ENCODE measurements around the gene SLC2A5.

DNA sequence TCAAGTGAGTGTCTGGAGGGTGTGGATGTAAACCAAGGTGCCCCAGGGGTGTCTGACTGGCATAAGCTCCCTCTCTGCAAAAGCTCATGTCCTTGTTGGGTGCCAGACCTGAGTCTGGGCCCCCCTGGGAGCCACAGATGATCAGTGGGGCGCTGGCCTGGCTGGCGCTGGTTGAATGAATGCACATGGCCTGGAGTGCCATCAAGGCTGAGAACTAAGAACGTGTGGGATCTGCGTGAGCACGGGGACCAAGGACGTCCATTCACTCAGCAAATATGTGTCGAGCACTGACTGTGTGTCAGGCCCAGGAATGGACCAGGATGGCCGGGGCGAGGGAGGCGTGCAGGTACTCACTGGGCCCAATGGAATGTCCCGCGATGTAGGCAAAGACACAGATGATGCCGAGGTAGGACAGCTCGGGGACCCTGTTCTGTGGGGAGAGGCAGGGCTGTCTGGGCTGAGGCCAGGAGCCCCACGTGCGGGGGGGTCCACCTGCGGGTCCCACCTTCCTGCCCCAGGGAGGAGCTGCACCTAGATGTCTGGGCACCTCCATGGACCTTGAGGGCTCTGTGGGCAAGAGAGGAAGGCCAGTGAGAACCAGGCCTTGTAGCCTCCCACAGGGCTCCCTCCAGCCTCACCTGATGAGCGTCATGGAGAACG is 62.3 kb downstream of the SLC2A5 start:
- TF ChIP-seq, protein P1, sequence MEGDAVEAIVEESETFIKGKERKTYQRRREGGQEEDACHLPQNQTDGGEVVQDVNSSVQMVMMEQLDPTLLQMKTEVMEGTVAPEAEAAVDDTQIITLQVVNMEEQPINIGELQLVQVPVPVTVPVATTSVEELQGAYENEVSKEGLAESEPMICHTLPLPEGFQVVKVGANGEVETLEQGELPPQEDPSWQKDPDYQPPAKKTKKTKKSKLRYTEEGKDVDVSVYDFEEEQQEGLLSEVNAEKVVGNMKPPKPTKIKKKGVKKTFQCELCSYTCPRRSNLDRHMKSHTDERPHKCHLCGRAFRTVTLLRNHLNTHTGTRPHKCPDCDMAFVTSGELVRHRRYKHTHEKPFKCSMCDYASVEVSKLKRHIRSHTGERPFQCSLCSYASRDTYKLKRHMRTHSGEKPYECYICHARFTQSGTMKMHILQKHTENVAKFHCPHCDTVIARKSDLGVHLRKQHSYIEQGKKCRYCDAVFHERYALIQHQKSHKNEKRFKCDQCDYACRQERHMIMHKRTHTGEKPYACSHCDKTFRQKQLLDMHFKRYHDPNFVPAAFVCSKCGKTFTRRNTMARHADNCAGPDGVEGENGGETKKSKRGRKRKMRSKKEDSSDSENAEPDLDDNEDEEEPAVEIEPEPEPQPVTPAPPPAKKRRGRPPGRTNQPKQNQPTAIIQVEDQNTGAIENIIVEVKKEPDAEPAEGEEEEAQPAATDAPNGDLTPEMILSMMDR (IDR thresholded peaks at IDR 0.05; ENCODE audit: insufficient read depth, low read length) = no peak
- no peak for TF ChIP-seq SPI1 (IDR thresholded peaks at IDR 0.05; ENCODE audit: borderline replicate concordance, low read depth)

Data from HL-60 (cell line).